IMR-90 (cell line): ENCODE data around the gene ZNF714. TPM values are rescaled to one million over a fixed set of nuclear protein-coding genes. Genes with fewer than 3 reads are reported as not detected.
A peak's percentile ranks its signal among the peaks of the same experiment; 100 is the strongest.

Source experiments
- ATAC-seq: fragments of 200-7000 bp; cut with Tn5 transposase; 2 replicates; pipeline ENCODE4 v1.9.1; 2020; ENCODE audit warnings: low read depth, mild to moderate bottlenecking, moderate library complexity
- BruUV-seq: library from RNA; stranded (reverse); fragments of 400-500 nt; replicated peaks from 2 replicates; lab custom pipeline; 2021; lab: Mats Ljungman, UMichigan
- CTCF ChIA-PET: fragments of 300-600 bp; formaldehyde crosslinking; extraction: SDS; loops from one replicate; lab custom pipeline; 2021; ENCODE audit warnings: antibody characterized with exemption; lab: Yijun Ruan, JAX
- POLR2A ChIA-PET: fragments of 300-600 bp; sonication (Branson Sonifier 250); formaldehyde crosslinking; loops from one replicate; lab custom pipeline; 2022; ENCODE audit warnings: antibody characterized with exemption; ENCODE audit not compliant: unreplicated experiment; lab: Charles Lee
- DNase-seq: peaks from one replicate; pipeline ENCODE4 v3.0.0; 2013
- H2AFZ ChIP-seq: replicated peaks from 2 replicates; pipeline ENCODE3; 2013; ENCODE audit warnings: low read length, mild to moderate bottlenecking; ENCODE audit not compliant: poor library complexity
- H2AK5ac ChIP-seq: 2 replicates; pipeline ENCODE4 v1.6.1; 2013; ENCODE audit warnings: low read depth, low read length, inconsistent platforms
- H2AK9ac ChIP-seq: replicated peaks from 2 replicates; pipeline ENCODE3; 2013; ENCODE audit warnings: mild to moderate bottlenecking, low read depth, low read length, moderate library complexity; ENCODE audit not compliant: poor library complexity
- H2BK120ac ChIP-seq: 2 replicates; pipeline ENCODE4 v1.6.1; 2013; ENCODE audit warnings: low read depth, low read length, inconsistent platforms
- H2BK15ac ChIP-seq: 3 replicates; pipeline ENCODE4 v1.6.1; 2013; ENCODE audit warnings: low read depth, low read length, inconsistent platforms
- H2BK20ac ChIP-seq: 2 replicates; pipeline ENCODE4 v1.6.1; 2013; ENCODE audit warnings: low read depth, mild to moderate bottlenecking, inconsistent platforms, low read length, moderate library complexity
- H2BK5ac ChIP-seq: 2 replicates; pipeline ENCODE4 v1.6.1; 2013; ENCODE audit warnings: mild to moderate bottlenecking, low read depth, low read length, inconsistent platforms; ENCODE audit not compliant: poor library complexity, severe bottlenecking
- H3K14ac ChIP-seq: replicated peaks from 2 replicates; pipeline ENCODE4 v1.6.1; 2013; ENCODE audit warnings: low read depth, low read length, inconsistent platforms
- H3K18ac ChIP-seq: 2 replicates; pipeline ENCODE4 v1.6.1; 2013; ENCODE audit warnings: low read depth, low read length, control low read depth
- H3K23ac ChIP-seq: 2 replicates; pipeline ENCODE4 v1.6.1; 2013; ENCODE audit warnings: low read depth, low read length, inconsistent platforms
- H3K27ac ChIP-seq: 2 replicates; pipeline ENCODE4 v1.5.1; 2013; ENCODE audit warnings: mild to moderate bottlenecking, control low read depth, low read length; ENCODE audit not compliant: insufficient read depth
- H3K27me3 ChIP-seq: 2 replicates; pipeline ENCODE4 v1.6.1; 2013; ENCODE audit warnings: low read length; ENCODE audit not compliant: control insufficient read depth, insufficient read depth
- H3K36me3 ChIP-seq: 2 replicates; pipeline ENCODE4 v1.6.1; 2013; ENCODE audit warnings: low read length, mixed read lengths; ENCODE audit not compliant: control insufficient read depth, insufficient read depth
- H3K4ac ChIP-seq: 2 replicates; pipeline ENCODE4 v1.6.1; 2013; ENCODE audit warnings: low read depth, low read length, inconsistent platforms
- H3K4me1 ChIP-seq: 2 replicates; pipeline ENCODE4 v1.6.1; 2013; ENCODE audit warnings: low read length, mixed read lengths; ENCODE audit not compliant: control insufficient read depth, insufficient read depth
- H3K4me2 ChIP-seq: 2 replicates; pipeline ENCODE4 v1.6.1; 2013; ENCODE audit warnings: low read depth, mild to moderate bottlenecking, control low read depth, low read length, moderate library complexity
- H3K4me3 ChIP-seq: 2 replicates; pipeline ENCODE4 v1.5.1; 2013; ENCODE audit warnings: low read depth, mild to moderate bottlenecking, control low read depth, low read length, moderate library complexity; ENCODE audit not compliant: insufficient read depth
- H3K56ac ChIP-seq: 2 replicates; pipeline ENCODE4 v1.6.1; 2013; ENCODE audit warnings: low read length, inconsistent platforms; ENCODE audit not compliant: insufficient read depth; ENCODE audit errors: extremely low read depth
- H3K79me1 ChIP-seq, 2 experiments: 2 replicates each; pipeline ENCODE4 v1.6.1; 2013; ENCODE audit warnings: low read length in 2 of 2, inconsistent platforms in 1 of 2, low read depth in 1 of 2
- H3K9ac ChIP-seq: 2 replicates; pipeline ENCODE4 v1.6.1; 2013; ENCODE audit warnings: low read depth, low read length, control low read depth
- H3K9me1 ChIP-seq: 2 replicates; pipeline ENCODE4 v1.6.1; 2013; ENCODE audit warnings: low read length, inconsistent platforms; ENCODE audit not compliant: insufficient read depth
- H3K9me3 ChIP-seq: 2 replicates; pipeline ENCODE4 v1.6.1; 2013; ENCODE audit warnings: low read length; ENCODE audit not compliant: control insufficient read depth, insufficient read depth
- H4K20me1 ChIP-seq: 2 replicates; pipeline ENCODE4 v1.6.1; 2013; ENCODE audit warnings: low read length, inconsistent platforms; ENCODE audit not compliant: insufficient read depth
- H4K5ac ChIP-seq: 2 replicates; pipeline ENCODE4 v1.6.1; 2013; ENCODE audit warnings: mild to moderate bottlenecking, low read depth, low read length, control low read depth
- H4K8ac ChIP-seq, 2 experiments: 2 replicates each; pipeline ENCODE4 v1.6.1; 2013; ENCODE audit warnings: low read depth in 2 of 2, low read length in 2 of 2, control low read depth in 1 of 2, inconsistent platforms in 1 of 2
- H4K91ac ChIP-seq: 2 replicates; pipeline ENCODE4 v1.6.1; 2013; ENCODE audit warnings: low read depth, low read length, inconsistent platforms; ENCODE audit not compliant: insufficient read depth
- CHD1 ChIP-seq: IDR thresholded peaks from 2 replicates; pipeline ENCODE4 v1.6.1; 2012; ENCODE audit warnings: low read depth, low read length, improper control_type of control experiment
- MAZ ChIP-seq: IDR thresholded peaks from 2 replicates; pipeline ENCODE4 v1.6.1; 2012; ENCODE audit warnings: low read depth, mild to moderate bottlenecking, low read length, improper control_type of control experiment, moderate library complexity, borderline replicate concordance
- MXI1 ChIP-seq: IDR thresholded peaks from 2 replicates; pipeline ENCODE4 v1.6.1; 2012; ENCODE audit warnings: low read depth, mild to moderate bottlenecking, low read length, moderate library complexity, borderline replicate concordance
- RAD21 ChIP-seq: IDR thresholded peaks from 2 replicates; pipeline ENCODE4 v1.6.1; 2012; ENCODE audit warnings: low read length, improper control_type of control experiment
- RFX5 ChIP-seq: IDR thresholded peaks from 2 replicates; pipeline ENCODE4 v1.8.0; 2012; ENCODE audit warnings: low read depth, mild to moderate bottlenecking, low read length, moderate library complexity
- WGBS, 2 experiments: methylation state at CpG; one replicate each; pipeline versions ENCODE4 v1.1.5 to v1.1.7; 2013; ENCODE audit warnings: missing lambda C conversion rate in 2 of 2; ENCODE audit not compliant: insufficient read length in 1 of 2; ENCODE audit errors: extremely low coverage in 2 of 2; 5-methylcytosine and 5-hydroxymethylcytosine counted together
- dilution Hi-C: fragments of 300-500 bp; cut with HindIII; formaldehyde crosslinking; loops from one replicate; pipeline ENCODE4 v1.14.3; 2018; ENCODE audit warnings: low sequenced_read_pairs; ENCODE audit not compliant: unreplicated experiment
- in situ Hi-C: fragments of 300-500 bp; cut with MboI; formaldehyde crosslinking; loops from 3 replicates; pipeline ENCODE4 v1.14.3; 2019; ENCODE audit warnings: low sequenced_read_pairs, inconsistent platforms, mixed read lengths
- intact Hi-C: fragments of 100-400 bp; cut with micrococcal nuclease; formaldehyde crosslinking; loops from 2 replicates; pipeline ENCODE4 v1.10.0; 2022
- polyA plus RNA-seq, 3 experiments: library from polyadenylated mRNA; depleted of rRNA; stranded (reverse); fragments of >200 nt; gene quantifications; 2 replicates each; pipeline ENCODE4 v1.2.3, GENCODE V29; 2012; ENCODE audit warnings: low replicate concordance in 1 of 3
- total RNA-seq: library from RNA; depleted of rRNA; stranded (reverse); fragments of >200 nt; gene quantifications from 2 replicates; pipeline ENCODE4 v1.2.3, GENCODE V29; 2012
- TF ChIP-seq, protein P1 (sequence below): fragments of 150-350 bp; IDR thresholded peaks from 2 replicates; pipeline ENCODE4 v1.6.1; 2017; ENCODE audit warnings: mild to moderate bottlenecking, antibody characterized with exemption, low read length, low read depth
- TF ChIP-seq, protein P2 (sequence below): conservative IDR thresholded peaks from 2 replicates; pipeline ENCODE4 v1.5.1; 2012; ENCODE audit warnings: mild to moderate bottlenecking, low read depth, low read length, improper control_type of control experiment

ZNF714 gene
- total and polyA plus RNA-seq, 2 of the 4 experiments (the other 2 are of a cell fraction) = 7.2 to 14.3 TPM

DNA sequence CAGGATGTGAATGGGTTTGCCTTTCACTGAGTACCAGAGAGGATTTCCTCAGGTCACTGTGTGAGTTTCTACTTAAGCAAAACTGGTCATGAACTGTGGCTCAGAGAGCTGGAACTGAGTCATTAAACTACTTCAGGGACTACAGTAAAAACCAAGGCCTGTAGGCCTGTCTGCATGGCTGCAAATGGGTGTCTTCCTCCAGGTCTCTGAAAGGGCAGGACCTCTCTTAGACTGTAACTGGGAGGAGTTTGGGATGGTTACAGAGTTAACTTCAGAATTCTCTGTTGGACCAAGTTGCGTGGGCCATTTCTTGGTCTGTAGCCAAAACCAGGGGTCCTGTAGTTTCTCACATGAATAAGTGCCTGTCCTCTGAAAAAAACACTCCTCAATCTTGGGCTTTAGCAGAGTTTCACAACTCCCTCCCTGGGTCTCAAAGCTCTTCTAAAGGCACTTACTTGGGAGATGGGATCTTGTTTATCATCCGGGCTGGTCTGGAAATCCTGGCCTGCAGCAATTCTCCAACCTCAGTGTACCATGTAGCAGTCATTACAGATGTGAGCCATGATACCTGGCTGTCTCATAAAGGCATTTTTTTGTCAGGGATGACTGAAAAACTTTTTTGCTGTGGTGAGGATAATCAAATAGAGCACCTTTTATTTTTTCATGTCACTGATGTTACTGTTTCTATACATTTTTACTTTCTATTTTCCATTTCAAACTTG lies 19.7 kb downstream of the ZNF714 start:
- peak; percentile 37 for DNase-seq
- TF ChIP-seq MXI1 = no peak
- TF ChIP-seq RAD21 = no peak
- no peak for TF ChIP-seq CHD1
- no peak for TF ChIP-seq MAZ
- TF ChIP-seq, protein P1, sequence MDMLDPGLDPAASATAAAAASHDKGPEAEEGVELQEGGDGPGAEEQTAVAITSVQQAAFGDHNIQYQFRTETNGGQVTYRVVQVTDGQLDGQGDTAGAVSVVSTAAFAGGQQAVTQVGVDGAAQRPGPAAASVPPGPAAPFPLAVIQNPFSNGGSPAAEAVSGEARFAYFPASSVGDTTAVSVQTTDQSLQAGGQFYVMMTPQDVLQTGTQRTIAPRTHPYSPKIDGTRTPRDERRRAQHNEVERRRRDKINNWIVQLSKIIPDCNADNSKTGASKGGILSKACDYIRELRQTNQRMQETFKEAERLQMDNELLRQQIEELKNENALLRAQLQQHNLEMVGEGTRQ = no peak
- TF ChIP-seq, protein P2, sequence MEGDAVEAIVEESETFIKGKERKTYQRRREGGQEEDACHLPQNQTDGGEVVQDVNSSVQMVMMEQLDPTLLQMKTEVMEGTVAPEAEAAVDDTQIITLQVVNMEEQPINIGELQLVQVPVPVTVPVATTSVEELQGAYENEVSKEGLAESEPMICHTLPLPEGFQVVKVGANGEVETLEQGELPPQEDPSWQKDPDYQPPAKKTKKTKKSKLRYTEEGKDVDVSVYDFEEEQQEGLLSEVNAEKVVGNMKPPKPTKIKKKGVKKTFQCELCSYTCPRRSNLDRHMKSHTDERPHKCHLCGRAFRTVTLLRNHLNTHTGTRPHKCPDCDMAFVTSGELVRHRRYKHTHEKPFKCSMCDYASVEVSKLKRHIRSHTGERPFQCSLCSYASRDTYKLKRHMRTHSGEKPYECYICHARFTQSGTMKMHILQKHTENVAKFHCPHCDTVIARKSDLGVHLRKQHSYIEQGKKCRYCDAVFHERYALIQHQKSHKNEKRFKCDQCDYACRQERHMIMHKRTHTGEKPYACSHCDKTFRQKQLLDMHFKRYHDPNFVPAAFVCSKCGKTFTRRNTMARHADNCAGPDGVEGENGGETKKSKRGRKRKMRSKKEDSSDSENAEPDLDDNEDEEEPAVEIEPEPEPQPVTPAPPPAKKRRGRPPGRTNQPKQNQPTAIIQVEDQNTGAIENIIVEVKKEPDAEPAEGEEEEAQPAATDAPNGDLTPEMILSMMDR = no peak
- TF ChIP-seq RFX5 = no peak
- H4K8ac ChIP-seq = no peak overlapping the region
- H2AK5ac ChIP-seq = no peak overlapping the region
- H2AFZ ChIP-seq = no peak overlapping the region
- H3K23ac ChIP-seq = no peak overlapping the region
- intact Hi-C loops = no loop called here
- CTCF ChIA-PET = no interaction called here
- POLR2A ChIA-PET = no interaction called here
- H3K9me3 ChIP-seq = no peaks in the 10 kb centered on the region
- no peak overlapping the region for H2BK15ac ChIP-seq
- H2BK5ac ChIP-seq = no peak overlapping the region
- in situ Hi-C loops = no loop called here
- H3K36me3 ChIP-seq = peaks cover 2% of the 10 kb centered on the region; the same call in 1 of the 2 replicates
- H3K9ac ChIP-seq = no peak overlapping the region
- WGBS, 2 experiments = no CpG with 5 or more reads among the region's 2 CpGs
- H4K91ac ChIP-seq = no peak overlapping the region
- no peak overlapping the region for H2BK120ac ChIP-seq
- no peak overlapping the region for H3K14ac ChIP-seq
- no peaks in the 10 kb centered on the region for H4K20me1 ChIP-seq
- no peak overlapping the region for H4K5ac ChIP-seq
- H2BK20ac ChIP-seq = no peak overlapping the region
- dilution Hi-C loops = no loop called here
- no peak overlapping the region for H3K4me2 ChIP-seq
- no peak overlapping the region for H2AK9ac ChIP-seq
- peak; percentile 24; the same call in 1 of the 2 replicates for ATAC-seq
- H3K27me3 ChIP-seq = no peaks in the 10 kb centered on the region
- no peaks in the 10 kb centered on the region for H3K9me1 ChIP-seq
- H3K79me1 ChIP-seq = no peaks in the 10 kb centered on the region; a peak in 1 of 4 replicates
- no peak overlapping the region for H3K4ac ChIP-seq
- H3K18ac ChIP-seq = no peak overlapping the region
- H3K56ac ChIP-seq = no peak overlapping the region
- no peak overlapping the region for H3K4me3 ChIP-seq
- no peaks in the 10 kb centered on the region for H3K4me1 ChIP-seq
- no peak overlapping the region for H3K27ac ChIP-seq
- BruUV-seq = no TSS peak
